Measurements from ENCODE around the gene EXOC6B. TPM values are rescaled to one million over a fixed set of nuclear protein-coding genes. Genes with fewer than 3 reads are reported as not detected.

Gene EXOC6B
- total and polyA plus RNA-seq, 7 donors: 4.4 to 26.8 (median 14.1) TPM

- no peak for TF ChIP-seq CTCF (IDR thresholded peaks at IDR 0.05)
- H3K4me3 ChIP-seq: peak overlapping the region; percentile 47
- intact Hi-C loops (cut with DNase I): loop anchor here in 1 of 2 donors (2.0 kb wide), 1 partner anchor 92 kb away; no protein-coding TSS in a partner anchor
- H3K4me1 ChIP-seq: no peaks in the 10 kb centered on the region
- peaks cover 0 to 12% (median 0%) of the 10 kb centered on the region in 3 donors for H3K27me3 ChIP-seq (ENCODE audit: insufficient read depth in 3 of 3, low read length in 2 of 3)
- H3K9me3 ChIP-seq: no peaks in the 10 kb centered on the region
- no peak overlapping the region for H3K27ac ChIP-seq
- no peaks in the 10 kb centered on the region for H3K36me3 ChIP-seq (ENCODE audit: insufficient read depth in 1 of 2, low read depth in 1 of 2)
- DNase-seq (no peak), ATAC-seq (peak in 1 of 4 donors; percentile 4)
- WGBS, 3 donors: 29 to 36% (median 33%) methylated on average over 13 of the region's 13 CpGs
Observed at GRCh38 chr2:72863046-72863445, 37.2 kb upstream of the EXOC6B start.

GRCh38 chr2:72862239-72862988 lies 36.6 kb upstream of the EXOC6B start:
- H3K4me1 ChIP-seq: no peaks in the 10 kb centered on the region
- H3K36me3 ChIP-seq (ENCODE audit: insufficient read depth in 1 of 2, low read depth in 1 of 2): no peaks in the 10 kb centered on the region
- intact Hi-C loops (cut with DNase I): loop anchor here in 1 of 2 donors (2.0 kb wide), 1 partner anchor 92 kb away; no protein-coding TSS in a partner anchor
- peaks cover 0 to 16% (median 0%) of the 10 kb centered on the region in 3 donors for H3K27me3 ChIP-seq (ENCODE audit: insufficient read depth in 3 of 3, low read length in 2 of 3)
- no peaks in the 10 kb centered on the region for H3K9me3 ChIP-seq
- H3K27ac ChIP-seq: no peak overlapping the region
- TF ChIP-seq CTCF (IDR thresholded peaks at IDR 0.05): peak; percentile 99
- WGBS, 3 donors: 6 to 7% (median 6%) methylated on average over 33 of the region's 33 CpGs
- DNase-seq (peak; percentile 87 to 93), ATAC-seq (peak; percentile 95 to 100 (median 98))
- H3K4me3 ChIP-seq: peak overlapping the region; percentile 47

GRCh38 chr2:72859831-72860262 lies 34.0 kb upstream of the EXOC6B start:
- intact Hi-C loops (cut with DNase I): loop anchor here in 1 of 2 donors (1.0 kb wide), 1 partner anchor 89 kb away; no protein-coding TSS in a partner anchor

GRCh38 chr2:72851333-72851732 lies 25.5 kb upstream of the EXOC6B start:
- Histone ChIP-seq H3K27me3 (ENCODE audit: insufficient read depth in 3 of 3, low read length in 2 of 3) (peaks cover 0 to 20% (median 2%) of the 10 kb centered on the region in 3 donors), H3K27ac (no peak overlapping the region), H3K9me3 (no peaks in the 10 kb centered on the region), H3K4me1 (no peaks in the 10 kb centered on the region), H3K36me3 (ENCODE audit: insufficient read depth in 1 of 2, low read depth in 1 of 2) (no peaks in the 10 kb centered on the region), H3K4me3 (no peak overlapping the region)
- DNase-seq: no peak
- TF ChIP-seq CTCF (IDR thresholded peaks at IDR 0.05): no peak
- no peak for ATAC-seq
- intact Hi-C loops (cut with DNase I): loop anchor here in 1 of 2 donors (5.0 kb wide), 1 partner anchor 69 kb away; no protein-coding TSS in a partner anchor
- 66 to 78% (median 75%) methylated on average over 7 of the region's 7 CpGs for WGBS, 3 donors

More at GRCh38 chr2:72859831-72860262, 34.0 kb upstream of the EXOC6B start:
- Histone ChIP-seq H3K4me1 (no peaks in the 10 kb centered on the region), H3K4me3 (no peak overlapping the region), H3K9me3 (no peaks in the 10 kb centered on the region), H3K27me3 (ENCODE audit: insufficient read depth in 3 of 3, low read length in 2 of 3) (peaks cover 0 to 25% (median 0%) of the 10 kb centered on the region in 3 donors), H3K36me3 (ENCODE audit: insufficient read depth in 1 of 2, low read depth in 1 of 2) (no peaks in the 10 kb centered on the region), H3K27ac (no peak overlapping the region)
- TF ChIP-seq CTCF (IDR thresholded peaks at IDR 0.05): peak; percentile 68
- WGBS, 3 donors: 0 to 5% (median 4%) methylated on average over 3 of the region's 3 CpGs
- DNase-seq: no peak
- peak; percentile 61 to 75 (median 68) for ATAC-seq
